GM23338 (cell line): Measurements from ENCODE around the gene PTPA. TPM values are rescaled to one million over a fixed set of nuclear protein-coding genes. Genes with fewer than 3 reads are reported as not detected.

ENCODE experiments used
- ATAC-seq: fragments of 200-7000 bp; cut with Tn5 transposase; 3 replicates; pipeline ENCODE4 v1.9.1; 2020
- DNase-seq: peaks from one replicate; pipeline ENCODE4 v3.0.0-alpha.2; 2015; ENCODE audit warnings: low spot score
- H2AFZ ChIP-seq: fragments of 200-600 bp; sonication (generic); 2 replicates; pipeline ENCODE4 v1.8.0; 2016; ENCODE audit warnings: antibody characterized with exemption, mild to moderate bottlenecking, moderate library complexity
- H3F3A ChIP-seq: fragments of 200-600 bp; sonication (generic); replicated peaks from 2 replicates; pipeline ENCODE4 v1.8.0; 2017; ENCODE audit warnings: antibody characterized with exemption, mixed run types, low read depth
- H3K27ac ChIP-seq: fragments of 200-600 bp; sonication (generic); 2 replicates; pipeline ENCODE4 v1.6.1; 2016; ENCODE audit warnings: low read depth
- H3K27me3 ChIP-seq: fragments of 200-600 bp; sonication (generic); 2 replicates; pipeline ENCODE4 v1.8.0; 2016; ENCODE audit warnings: mild to moderate bottlenecking, mixed run types, moderate library complexity; ENCODE audit not compliant: insufficient read depth
- H3K36me3 ChIP-seq: fragments of 200-600 bp; sonication (generic); 2 replicates; pipeline ENCODE4 v1.8.0; 2016; ENCODE audit warnings: mild to moderate bottlenecking; ENCODE audit not compliant: insufficient read depth
- H3K4me1 ChIP-seq: fragments of 200-600 bp; sonication (generic); 2 replicates; pipeline ENCODE4 v1.8.0; 2016; ENCODE audit warnings: mild to moderate bottlenecking, moderate library complexity; ENCODE audit not compliant: insufficient read depth
- H3K4me2 ChIP-seq: fragments of 200-600 bp; sonication (generic); 2 replicates; pipeline ENCODE4 v1.7.1; 2017; ENCODE audit warnings: mixed run types
- H3K4me3 ChIP-seq: fragments of 200-600 bp; sonication (generic); 2 replicates; pipeline ENCODE4 v1.6.1; 2016; ENCODE audit warnings: mixed run types
- H3K79me2 ChIP-seq: fragments of 200-600 bp; sonication (generic); replicated peaks from 2 replicates; pipeline ENCODE4 v1.8.0; 2017; ENCODE audit warnings: mild to moderate bottlenecking; ENCODE audit not compliant: insufficient read depth
- H3K9me2 ChIP-seq: fragments of 200-600 bp; sonication (generic); 2 replicates; pipeline ENCODE4 v1.8.0; 2017; ENCODE audit not compliant: insufficient read depth
- H4K20me1 ChIP-seq: fragments of 200-600 bp; sonication (generic); replicated peaks from 2 replicates; pipeline ENCODE4 v1.8.0; 2017; ENCODE audit warnings: mild to moderate bottlenecking; ENCODE audit not compliant: insufficient read depth
- H3K27ac Mint-ChIP-seq: 2 replicates; pipeline ENCODE4 v1.8.0; 2020; ENCODE audit warnings: inconsistent platforms, mild to moderate bottlenecking, moderate library complexity, mixed read lengths
- H3K27me3 Mint-ChIP-seq: 3 replicates; pipeline ENCODE4 v1.8.0; 2022; ENCODE audit warnings: low read depth, mild to moderate bottlenecking, moderate library complexity, mixed read lengths, inconsistent platforms; ENCODE audit not compliant: insufficient read depth, poor library complexity
- H3K36me3 Mint-ChIP-seq: 3 replicates; pipeline ENCODE4 v1.8.0; 2021; ENCODE audit warnings: low read depth, mild to moderate bottlenecking, inconsistent platforms, moderate library complexity, mixed read lengths
- H3K4me1 Mint-ChIP-seq: 3 replicates; pipeline ENCODE4 v1.8.0; 2020; ENCODE audit warnings: mild to moderate bottlenecking, inconsistent platforms, mixed read lengths
- H3K4me3 Mint-ChIP-seq: 3 replicates; pipeline ENCODE4 v1.8.0; 2021; ENCODE audit warnings: moderate library complexity, mild to moderate bottlenecking, inconsistent platforms, mixed read lengths
- H3K9me3 Mint-ChIP-seq: 3 replicates; pipeline ENCODE4 v1.8.0; 2020; ENCODE audit warnings: moderate library complexity, mild to moderate bottlenecking, inconsistent platforms, mixed read lengths
- CTCF ChIP-seq, 2 experiments: fragments of 200-600 bp in 1 of 2; sonication (generic) in 1 of 2; conservative IDR thresholded peaks; 2 replicates each; pipeline versions ENCODE4 v1.5.1 to v1.6.1; 2016 to 2017; ENCODE audit warnings: antibody characterized with exemption in 2 of 2, low read depth in 2 of 2, mild to moderate bottlenecking in 2 of 2, moderate library complexity in 1 of 2
- ETS1 ChIP-seq: IDR thresholded peaks from 2 replicates; pipeline ENCODE4 v1.6.1; 2016; ENCODE audit warnings: antibody characterized with exemption
- EZH2 ChIP-seq: fragments of 200-600 bp; sonication (generic); IDR thresholded peaks from one replicate; pipeline ENCODE4 v1.8.0; 2017; ENCODE audit warnings: antibody characterized with exemption, mild to moderate bottlenecking, low read depth; ENCODE audit not compliant: unreplicated experiment
- EZH2phosphoT487 ChIP-seq: fragments of 200-600 bp; sonication (generic); IDR thresholded peaks from one replicate; pipeline ENCODE4 v1.8.1; 2018; ENCODE audit warnings: antibody characterized with exemption; ENCODE audit not compliant: unreplicated experiment
- POLR2AphosphoS5 ChIP-seq: IDR thresholded peaks from 2 replicates; pipeline ENCODE4 v1.6.1; 2016; ENCODE audit warnings: antibody characterized with exemption, low read depth
- ZNF331 ChIP-seq: fragments of 250-450 bp; sonication (Bioruptor Pico); IDR thresholded peaks from 2 replicates; pipeline ENCODE4 v1.5.0; 2020; ENCODE audit warnings: low read depth, mild to moderate bottlenecking, moderate library complexity
- polyA plus RNA-seq: library from polyadenylated mRNA; unstranded; fragments of >200 nt; fragmentation: Nextera tagmentation; extraction: Ambion mirVana; gene quantifications from 2 replicates; pipeline ENCODE4 v1.2.1, GENCODE V29; 2016
- total RNA-seq: library from RNA; depleted of rRNA; stranded (reverse); fragments of >200 nt; shearing (Covaris generic); gene quantifications from 2 replicates; pipeline ENCODE4 v1.2.3, GENCODE V29; 2014

Gene PTPA
- total and polyA plus RNA-seq, 2 experiments from 2014 or later = 53.9 to 122 TPM

- no peaks in the 10 kb centered on the region for H3K36me3 Mint-ChIP-seq
- H4K20me1 ChIP-seq = peaks cover 23% of the 10 kb centered on the region
- H3K27ac ChIP-seq = no peak overlapping the region
- peaks cover 93% of the 10 kb centered on the region for H3K27me3 ChIP-seq
- H3K9me3 Mint-ChIP-seq = no peaks in the 10 kb centered on the region; the same call in 2 of the 3 replicates
- H3K27ac Mint-ChIP-seq = no peak overlapping the region
- peaks cover 82% of the 10 kb centered on the region for H3K27me3 Mint-ChIP-seq
- DNase-seq (peak; percentile 46), ATAC-seq (no peak)
- peak; percentile 81 for TF ChIP-seq EZH2
- no peak for TF ChIP-seq CTCF (conservative IDR thresholded peaks at IDR 0.05; ENCODE audit: low read depth in 2 of 2)
- TF ChIP-seq EZH2phosphoT487 = peak; percentile 78
- no peak overlapping the region for H2AFZ ChIP-seq
- H3K4me3 ChIP-seq = peak overlapping the region; percentile 84
- no peaks in the 10 kb centered on the region for H3K36me3 ChIP-seq
- peaks cover 16% of the 10 kb centered on the region for H3K4me1 Mint-ChIP-seq
- peaks cover 13% of the 10 kb centered on the region for H3F3A ChIP-seq
- H3K9me2 ChIP-seq = no peaks in the 10 kb centered on the region
- H3K4me3 Mint-ChIP-seq = peak overlapping the region; percentile 75
- H3K4me1 ChIP-seq = peaks cover 6% of the 10 kb centered on the region; the same call in 1 of the 2 replicates
- no peaks in the 10 kb centered on the region for H3K79me2 ChIP-seq
- peak overlapping the region; percentile 97 for H3K4me2 ChIP-seq
Measured at GRCh38 chr9:129176701-129177442, 65.7 kb downstream of the PTPA start.

- Histone ChIP-seq H3K4me3 (peak overlapping the region; percentile 65), H3K9me2 (no peaks in the 10 kb centered on the region), H3K36me3 (no peaks in the 10 kb centered on the region), H3F3A (peaks cover 17% of the 10 kb centered on the region), H3K27me3 (peaks cover 93% of the 10 kb centered on the region), H3K79me2 (no peaks in the 10 kb centered on the region), H3K4me2 (peak overlapping the region; percentile 92), H3K27ac (no peak overlapping the region), H2AFZ (0 out of 2 replicates have a peak overlapping the region, but pooled peaks have one; percentile 72), H3K4me1 (peaks cover 6% of the 10 kb centered on the region; the same call in 1 of the 2 replicates), H4K20me1 (peaks cover 29% of the 10 kb centered on the region)
- Mint-ChIP-seq H3K36me3 (no peaks in the 10 kb centered on the region), H3K4me3 (peak overlapping the region; percentile 79; the same call in 1 of the 3 replicates), H3K27me3 (peaks cover 83% of the 10 kb centered on the region), H3K27ac (no peak overlapping the region), H3K9me3 (no peaks in the 10 kb centered on the region; the same call in 2 of the 3 replicates), H3K4me1 (peaks cover 16% of the 10 kb centered on the region)
- no peak for TF ChIP-seq ETS1
- no peak for TF ChIP-seq POLR2AphosphoS5
- no peak for TF ChIP-seq ZNF331 (CRISPR knock-in tag)
- DNase-seq = peak; percentile 40
- ATAC-seq = no peak
Measured at GRCh38 chr9:129177443-129177790, 66.2 kb downstream of the PTPA start.
